ENCODE results near the gene ZNF101. TPM values are rescaled to one million over a fixed set of nuclear protein-coding genes. Genes with fewer than 3 reads are reported as not detected.

ZNF101 gene
- total RNA-seq, 4 donors from 2014 or later: 6.9 to 13.4 (median 11.3) TPM

DNA sequence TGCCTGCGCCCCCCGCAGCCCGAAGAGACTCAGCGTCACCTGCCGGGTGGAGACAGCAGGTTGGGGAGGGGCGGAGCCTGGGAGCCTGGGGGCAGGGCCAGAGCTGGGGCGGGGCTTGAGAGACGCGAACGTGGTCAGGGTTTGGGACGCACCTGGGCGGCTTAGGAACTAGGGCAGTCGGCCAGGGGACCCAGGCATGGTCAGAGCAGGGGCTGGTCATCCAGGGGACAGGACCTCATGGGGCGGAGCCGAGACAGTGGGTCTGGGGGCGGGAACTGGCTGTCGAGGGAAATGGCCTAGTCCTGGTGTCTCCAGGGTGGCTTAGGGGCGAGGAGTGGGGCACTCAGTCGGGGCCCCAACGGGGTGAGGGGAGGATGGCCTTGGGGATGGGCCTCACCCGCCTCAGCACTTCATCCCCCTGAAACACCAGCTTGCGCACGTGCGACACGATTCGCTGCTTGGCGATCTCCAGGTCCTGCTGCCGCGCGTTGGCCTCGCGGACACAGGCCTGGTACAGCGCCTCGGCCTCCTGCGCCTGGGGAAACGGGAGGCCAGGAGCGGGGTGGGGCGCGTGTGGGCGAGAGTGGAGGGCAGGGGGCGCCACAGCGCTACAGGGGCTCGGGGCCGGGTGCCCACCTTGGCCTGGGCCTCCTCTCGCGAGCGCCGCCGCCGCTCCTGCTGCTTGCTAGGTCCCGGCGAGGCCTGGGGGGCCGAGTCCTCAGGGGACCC lies 31.0 kb upstream of the ZNF101 start:
- WGBS, 2 donors: 61 to 80% methylated on average over 36 to 39 of the region's 53 CpGs
- H3K9me3 ChIP-seq: no peaks in the 10 kb centered on the region
- H3K27me3 ChIP-seq: no peaks in the 10 kb centered on the region
- peak; percentile 58 to 71 for DNase-seq
- TF ChIP-seq, protein P1, sequence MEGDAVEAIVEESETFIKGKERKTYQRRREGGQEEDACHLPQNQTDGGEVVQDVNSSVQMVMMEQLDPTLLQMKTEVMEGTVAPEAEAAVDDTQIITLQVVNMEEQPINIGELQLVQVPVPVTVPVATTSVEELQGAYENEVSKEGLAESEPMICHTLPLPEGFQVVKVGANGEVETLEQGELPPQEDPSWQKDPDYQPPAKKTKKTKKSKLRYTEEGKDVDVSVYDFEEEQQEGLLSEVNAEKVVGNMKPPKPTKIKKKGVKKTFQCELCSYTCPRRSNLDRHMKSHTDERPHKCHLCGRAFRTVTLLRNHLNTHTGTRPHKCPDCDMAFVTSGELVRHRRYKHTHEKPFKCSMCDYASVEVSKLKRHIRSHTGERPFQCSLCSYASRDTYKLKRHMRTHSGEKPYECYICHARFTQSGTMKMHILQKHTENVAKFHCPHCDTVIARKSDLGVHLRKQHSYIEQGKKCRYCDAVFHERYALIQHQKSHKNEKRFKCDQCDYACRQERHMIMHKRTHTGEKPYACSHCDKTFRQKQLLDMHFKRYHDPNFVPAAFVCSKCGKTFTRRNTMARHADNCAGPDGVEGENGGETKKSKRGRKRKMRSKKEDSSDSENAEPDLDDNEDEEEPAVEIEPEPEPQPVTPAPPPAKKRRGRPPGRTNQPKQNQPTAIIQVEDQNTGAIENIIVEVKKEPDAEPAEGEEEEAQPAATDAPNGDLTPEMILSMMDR (IDR thresholded peaks at IDR 0.05): no peak
- no peak for TF ChIP-seq POLR2A (IDR thresholded peaks at IDR 0.05)
- H3K4me1 ChIP-seq: peaks cover 4% of the 10 kb centered on the region in 2 donors
- no peak overlapping the region for H3K27ac ChIP-seq
- intact Hi-C loops (cut with DNase I): no loop called here
- peaks cover 0 to 10% of the 10 kb centered on the region in 2 donors for H3K36me3 ChIP-seq
- H3K4me3 ChIP-seq (replicated peaks in 1 of 3): no peak overlapping the region

DNA sequence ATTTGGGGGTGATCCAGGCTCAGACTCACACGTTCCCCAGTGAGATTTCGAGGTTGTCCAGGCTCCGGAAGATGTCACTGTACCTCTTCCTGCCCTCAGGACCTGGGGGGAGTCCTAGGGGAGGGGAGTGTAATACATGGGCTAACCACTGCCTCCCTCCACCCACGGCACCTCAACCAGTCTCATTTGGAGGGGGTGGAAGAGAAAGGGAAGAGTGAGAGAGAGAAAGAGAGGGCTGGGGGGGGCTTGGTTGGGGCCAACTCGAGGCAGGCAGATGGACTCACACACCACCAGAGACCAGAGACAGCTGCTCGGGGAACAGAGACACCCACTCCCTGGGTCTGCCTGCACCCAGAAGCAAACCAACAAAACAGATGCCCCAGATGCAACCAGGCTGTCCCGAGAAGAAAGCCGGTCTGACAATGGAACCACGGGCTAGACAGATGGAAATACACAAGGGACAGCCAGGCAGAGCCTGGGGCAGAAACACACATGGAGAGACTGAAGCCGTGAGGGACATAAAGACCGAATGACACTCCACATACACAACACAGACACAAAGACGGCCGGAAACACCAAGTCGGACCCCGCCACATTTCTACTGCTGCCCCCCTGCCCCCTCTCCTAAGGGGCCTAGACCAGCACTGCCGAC lies 26.0 kb upstream of the ZNF101 start:
- 26 to 33% methylated on average over 16 of the region's 16 CpGs for WGBS, 2 donors
- H3K36me3 ChIP-seq: peaks cover 27 to 30% of the 10 kb centered on the region in 2 donors

DNA sequence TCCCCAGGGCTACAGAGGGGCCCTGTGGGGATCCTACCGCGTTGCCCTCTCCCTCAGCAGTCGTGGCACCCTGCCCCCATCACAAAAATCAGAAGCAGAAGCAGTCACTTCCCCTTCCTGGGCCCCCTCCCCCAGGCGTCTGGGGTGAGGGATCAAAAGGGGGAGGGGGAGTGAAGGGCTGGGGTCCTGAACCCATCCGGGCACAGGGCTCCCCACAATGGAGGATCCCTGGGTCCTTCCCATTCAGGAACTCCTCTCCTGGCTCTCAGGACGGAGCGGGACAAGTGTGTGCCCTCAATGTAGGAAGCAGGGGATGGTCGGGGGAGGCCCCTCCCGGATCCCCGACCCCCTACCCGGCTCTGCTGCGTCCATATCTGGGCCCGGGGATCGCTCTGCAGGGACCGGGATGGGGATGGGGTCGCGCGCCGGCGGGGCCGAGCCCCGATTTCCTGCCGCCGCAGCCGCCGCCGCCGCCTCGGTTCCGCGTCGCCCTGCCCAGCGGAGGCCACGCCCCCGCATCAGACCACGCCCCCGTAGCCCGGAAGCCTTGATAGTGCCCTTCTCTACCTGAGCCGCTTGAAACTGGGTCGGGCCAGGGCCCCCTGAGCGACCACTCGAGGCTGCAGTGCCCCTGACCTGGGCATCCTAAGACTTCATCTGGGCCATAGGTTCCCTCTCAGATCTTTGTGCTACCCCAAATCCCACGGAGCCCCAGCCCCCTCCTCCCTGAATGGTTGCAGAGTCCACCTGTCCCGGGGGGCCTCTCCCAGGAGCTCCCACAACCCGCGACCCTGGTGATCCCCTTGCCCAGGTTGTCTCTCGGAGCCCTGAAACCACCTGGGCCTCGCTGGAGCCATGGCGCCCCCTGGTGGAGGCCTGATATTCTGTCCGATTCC lies 25.2 kb upstream of the ZNF101 start, which contains the start of gene GMIP:
GMIP (minus strand) TSS at position 500 of the 896 bp plus-strand sequence; CDS start at position 372, 128 bp downstream.
- peaks cover 27 to 32% of the 10 kb centered on the region in 2 donors for H3K36me3 ChIP-seq
- H3K9me3 ChIP-seq: no peaks in the 10 kb centered on the region
- H3K4me3 ChIP-seq (replicated peaks in 1 of 3): peak within 1 kb of the TSS; percentile 33 to 63 (median 52)
- no peaks in the 10 kb centered on the region for H3K27me3 ChIP-seq
- WGBS, 2 donors: 1 to 4% methylated on average over 13 to 28 of the region's 50 CpGs
- TF ChIP-seq, protein P1 (IDR thresholded peaks at IDR 0.05): peak; percentile 87 to 92 (median 90)
- peak in 1 of 2 donors; percentile 60 for TF ChIP-seq POLR2A (IDR thresholded peaks at IDR 0.05)
- H3K4me1 ChIP-seq: peaks cover 8 to 14% of the 10 kb centered on the region in 2 donors
- intact Hi-C loops (cut with DNase I): loop anchor here (2.0 kb wide), 1 partner anchor 109 kb away; no protein-coding TSS in a partner anchor
- DNase-seq: peak; percentile 78 to 82
- H3K27ac ChIP-seq: peak within 1 kb of the TSS in 2 of 3 donors; percentile 27 to 32

More for the DNA sequence above, 26.0 kb upstream of the ZNF101 start:
- H3K9me3 ChIP-seq: no peaks in the 10 kb centered on the region
- no peak for DNase-seq
- no peak for TF ChIP-seq POLR2A (IDR thresholded peaks at IDR 0.05)
- TF ChIP-seq, protein P1 (IDR thresholded peaks at IDR 0.05): no peak
- H3K4me1 ChIP-seq: peaks cover 8 to 14% of the 10 kb centered on the region in 2 donors
- H3K4me3 ChIP-seq (replicated peaks in 1 of 3): peak overlapping the region; percentile 33 to 63 (median 52)
- H3K27me3 ChIP-seq: no peaks in the 10 kb centered on the region
- peak overlapping the region in 1 of 3 donors; percentile 32 for H3K27ac ChIP-seq
- intact Hi-C loops (cut with DNase I): loop anchor here (2.0 kb wide), 1 partner anchor 108 kb away; no protein-coding TSS in a partner anchor

DNA sequence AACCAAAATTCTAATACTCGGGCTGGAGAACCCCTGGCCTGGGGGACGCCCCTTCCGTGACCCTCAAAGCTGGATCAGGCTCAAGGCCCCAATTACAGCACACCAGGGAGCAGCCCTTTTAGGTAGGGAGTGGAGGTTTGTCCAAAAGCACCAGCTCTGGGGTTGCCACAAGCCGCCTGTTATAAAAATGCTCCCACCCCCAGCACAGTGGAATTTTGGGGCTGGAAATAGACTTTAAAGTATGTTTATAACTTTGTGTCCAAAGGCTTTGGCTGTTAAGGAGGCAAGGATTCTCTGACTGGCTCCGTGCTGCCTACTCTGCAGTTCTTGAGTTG lies 24.6 kb upstream of the ZNF101 start:
- no peak for TF ChIP-seq POLR2A (IDR thresholded peaks at IDR 0.05)
- TF ChIP-seq, protein P1 (IDR thresholded peaks at IDR 0.05): no peak
- H3K36me3 ChIP-seq: peaks cover 29 to 32% of the 10 kb centered on the region in 2 donors
- no peak for DNase-seq
- no peaks in the 10 kb centered on the region for H3K27me3 ChIP-seq
- WGBS, 2 donors: 29 to 43% methylated on average over 3 to 5 of the region's 5 CpGs
- H3K4me3 ChIP-seq (replicated peaks in 1 of 3): peak overlapping the region in 2 of 3 donors; percentile 52 to 63
- H3K9me3 ChIP-seq: no peaks in the 10 kb centered on the region
- peaks cover 8 to 14% of the 10 kb centered on the region in 2 donors for H3K4me1 ChIP-seq
- H3K27ac ChIP-seq: no peak overlapping the region
- intact Hi-C loops (cut with DNase I): no loop called here
